ACC112 (cell line): ENCODE results near the gene STEAP3.

Source experiments
- H2AFZ ChIP-seq: fragments of 200-600 bp; sonication (generic); one replicate; pipeline ENCODE4 v1.6.0; 2017; ENCODE audit warnings: antibody characterized with exemption, low read length; ENCODE audit not compliant: unreplicated experiment
- H3K27ac ChIP-seq: fragments of 200-600 bp; sonication (generic); 2 replicates; pipeline ENCODE4 v1.5.1; 2014; ENCODE audit warnings: low read depth, mild to moderate bottlenecking, antibody characterized with exemption, low read length, moderate library complexity
- H3K27me3 ChIP-seq: fragments of 200-600 bp; sonication (generic); 2 replicates; pipeline ENCODE4 v1.6.1; 2014; ENCODE audit warnings: mild to moderate bottlenecking, antibody characterized with exemption, low read length, moderate library complexity, mixed read lengths; ENCODE audit not compliant: insufficient read depth
- H3K36me3 ChIP-seq: fragments of 200-600 bp; sonication (generic); 2 replicates; pipeline ENCODE4 v1.6.1; 2016; ENCODE audit warnings: mild to moderate bottlenecking, antibody characterized with exemption, low read length, moderate library complexity, mixed read lengths; ENCODE audit not compliant: insufficient read depth
- H3K4me1 ChIP-seq: fragments of 200-600 bp; sonication (generic); one replicate; pipeline ENCODE4 v1.6.1; 2016; ENCODE audit warnings: low read length, mixed read lengths; ENCODE audit not compliant: insufficient read depth, unreplicated experiment, control insufficient read depth
- H3K4me3 ChIP-seq: fragments of 200-600 bp; sonication (generic); 2 replicates; pipeline ENCODE4 v1.5.1; 2014; ENCODE audit warnings: mild to moderate bottlenecking, low read depth, low read length
- H3K79me2 ChIP-seq: fragments of 200-600 bp; sonication (generic); one replicate; pipeline ENCODE4 v1.6.0; 2016; ENCODE audit warnings: low read length; ENCODE audit not compliant: control insufficient read depth, unreplicated experiment, insufficient read depth

The STEAP3 gene

GRCh38 chr2:119216994-119217393, 6.6 kb upstream of the STEAP3 start:
- Histone ChIP-seq H3K79me2 (no peaks in the 10 kb centered on the region), H3K36me3 (no peaks in the 10 kb centered on the region), H3K4me1 (no peaks in the 10 kb centered on the region), H3K4me3 (no peak overlapping the region), H3K27me3 (no peaks in the 10 kb centered on the region), H3K27ac (no peak overlapping the region), H2AFZ (no peak overlapping the region)

DNA sequence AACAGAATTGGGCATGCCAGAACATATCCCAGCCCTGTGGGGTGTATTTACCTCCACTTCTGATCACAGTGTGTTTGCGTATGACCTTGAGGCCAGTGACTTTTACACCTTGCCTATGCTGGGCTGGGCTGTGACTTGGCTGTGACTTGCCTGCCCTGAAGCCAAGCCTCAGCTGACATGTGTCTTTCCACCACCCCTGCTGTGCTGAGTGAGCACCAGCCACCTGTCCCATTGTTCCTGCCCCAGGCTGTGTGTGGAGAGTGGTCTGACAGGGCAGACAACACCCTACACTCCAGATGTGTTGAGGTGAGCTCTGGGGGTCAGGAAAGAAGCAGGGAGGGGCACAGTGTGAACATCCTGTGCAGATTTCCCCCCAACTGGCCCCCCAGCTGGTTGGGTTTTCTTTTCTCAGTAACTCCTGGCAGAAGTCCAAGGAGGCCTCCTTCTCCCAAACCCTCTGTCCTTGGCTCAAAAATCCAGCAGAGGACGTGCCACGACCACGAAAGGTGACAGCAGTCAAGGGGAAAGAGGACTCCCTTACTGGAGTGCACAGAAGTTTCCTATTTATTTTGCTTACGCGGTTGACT, 5.1 kb upstream of the STEAP3 start:
- Histone ChIP-seq H3K27me3 (no peaks in the 10 kb centered on the region), H3K4me1 (peaks cover 4% of the 10 kb centered on the region), H3K27ac (no peak overlapping the region), H3K79me2 (no peaks in the 10 kb centered on the region), H3K4me3 (no peak overlapping the region), H3K36me3 (no peaks in the 10 kb centered on the region), H2AFZ (no peak overlapping the region)

GRCh38 chr2:119219873-119220272, 3.8 kb upstream of the STEAP3 start:
- no peaks in the 10 kb centered on the region for H3K27me3 ChIP-seq
- H2AFZ ChIP-seq: no peak overlapping the region
- H3K36me3 ChIP-seq: no peaks in the 10 kb centered on the region
- H3K79me2 ChIP-seq: peaks cover 7% of the 10 kb centered on the region
- H3K4me3 ChIP-seq: no peak overlapping the region
- H3K27ac ChIP-seq: no peak overlapping the region
- H3K4me1 ChIP-seq: peaks cover 10% of the 10 kb centered on the region

GRCh38 chr2:119220720-119221301, 2.8 kb upstream of the STEAP3 start:
- H3K79me2 ChIP-seq: peaks cover 15% of the 10 kb centered on the region
- no peak overlapping the region for H3K4me3 ChIP-seq
- no peak overlapping the region for H3K27ac ChIP-seq
- no peak overlapping the region for H2AFZ ChIP-seq
- no peaks in the 10 kb centered on the region for H3K27me3 ChIP-seq
- H3K36me3 ChIP-seq: no peaks in the 10 kb centered on the region
- H3K4me1 ChIP-seq: peaks cover 13% of the 10 kb centered on the region

GRCh38 chr2:119221609-119222008, 2.0 kb upstream of the STEAP3 start:
- H3K27me3 ChIP-seq: no peaks in the 10 kb centered on the region
- H2AFZ ChIP-seq: no peak overlapping the region
- H3K27ac ChIP-seq: no peak overlapping the region
- peaks cover 13% of the 10 kb centered on the region for H3K4me1 ChIP-seq
- H3K4me3 ChIP-seq: no peak overlapping the region
- H3K36me3 ChIP-seq: no peaks in the 10 kb centered on the region
- H3K79me2 ChIP-seq: peaks cover 22% of the 10 kb centered on the region

DNA sequence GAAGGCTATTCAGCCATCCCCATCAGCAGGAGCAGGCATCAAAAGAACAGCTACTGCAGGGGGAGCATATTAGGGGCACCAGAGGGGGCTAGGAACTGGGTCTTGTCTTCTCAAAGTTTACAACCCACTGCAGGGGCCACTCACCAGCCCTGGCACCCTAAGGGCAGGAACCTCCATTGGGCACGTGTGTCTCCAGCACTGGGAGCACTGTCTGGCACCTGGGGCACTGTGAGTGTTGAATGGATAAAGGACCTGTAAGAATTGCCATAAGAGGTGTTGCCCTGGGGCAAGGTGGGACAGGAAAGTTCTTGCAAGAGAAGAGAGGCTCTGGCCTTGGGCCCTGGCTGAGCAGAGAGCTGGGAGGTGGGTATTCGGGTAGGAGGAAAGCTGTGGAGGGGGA, 1.4 kb upstream of the STEAP3 start:
- H3K27me3 ChIP-seq: no peaks in the 10 kb centered on the region
- H3K36me3 ChIP-seq: no peaks in the 10 kb centered on the region
- peaks cover 13% of the 10 kb centered on the region for H3K4me1 ChIP-seq
- H3K27ac ChIP-seq: no peak overlapping the region
- peaks cover 28% of the 10 kb centered on the region for H3K79me2 ChIP-seq
- H3K4me3 ChIP-seq: no peak overlapping the region
- no peak overlapping the region for H2AFZ ChIP-seq

- Histone ChIP-seq H3K4me3 (peak overlapping the region; percentile 97), H3K27ac (no peak overlapping the region), H3K27me3 (no peaks in the 10 kb centered on the region), H3K4me1 (peaks cover 13% of the 10 kb centered on the region), H3K36me3 (no peaks in the 10 kb centered on the region), H3K79me2 (peaks cover 29% of the 10 kb centered on the region), H2AFZ (peak overlapping the region; percentile 97)
Observed at GRCh38 chr2:119222863-119223520, 642 bp upstream of the STEAP3 start.

GRCh38 chr2:119224391-119225104, 914 bp downstream of the STEAP3 start:
- H3K27me3 ChIP-seq: no peaks in the 10 kb centered on the region
- peaks cover 34% of the 10 kb centered on the region for H3K79me2 ChIP-seq
- H3K36me3 ChIP-seq: no peaks in the 10 kb centered on the region
- peak overlapping the region; percentile 97 for H3K4me3 ChIP-seq
- H2AFZ ChIP-seq: no peak overlapping the region
- peaks cover 13% of the 10 kb centered on the region for H3K4me1 ChIP-seq
- H3K27ac ChIP-seq: no peak overlapping the region

GRCh38 chr2:119225105-119225865, 1.7 kb downstream of the STEAP3 start:
- H3K4me3 ChIP-seq: peak overlapping the region; percentile 97
- peaks cover 20% of the 10 kb centered on the region for H3K4me1 ChIP-seq
- peaks cover 34% of the 10 kb centered on the region for H3K79me2 ChIP-seq
- H3K36me3 ChIP-seq: no peaks in the 10 kb centered on the region
- no peak overlapping the region for H3K27ac ChIP-seq
- no peaks in the 10 kb centered on the region for H3K27me3 ChIP-seq
- H2AFZ ChIP-seq: no peak overlapping the region

DNA sequence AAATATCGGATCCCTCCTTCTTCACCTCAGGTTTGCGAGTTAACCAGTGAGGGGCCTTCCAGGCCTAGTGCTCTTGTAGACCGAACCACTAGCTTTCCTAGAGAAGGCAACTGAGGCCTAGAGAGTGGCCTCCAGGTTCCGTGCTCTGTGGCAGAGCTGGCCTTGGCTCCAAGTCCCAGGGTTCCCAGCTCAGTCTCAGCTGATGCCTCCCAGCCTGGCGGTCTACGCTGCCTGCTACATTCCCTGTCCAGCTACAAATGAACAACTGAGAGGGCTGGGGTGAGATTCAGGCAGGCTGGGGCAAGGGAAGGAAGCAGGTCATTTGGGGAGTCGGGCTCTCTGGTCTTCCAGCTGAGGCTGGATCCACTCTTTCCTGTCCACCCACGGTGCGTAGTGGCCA, 2.3 kb downstream of the STEAP3 start:
- Histone ChIP-seq H2AFZ (no peak overlapping the region), H3K4me1 (peaks cover 27% of the 10 kb centered on the region), H3K27ac (no peak overlapping the region), H3K4me3 (no peak overlapping the region), H3K36me3 (no peaks in the 10 kb centered on the region), H3K79me2 (peaks cover 34% of the 10 kb centered on the region), H3K27me3 (no peaks in the 10 kb centered on the region)
